A673 (cell line): ENCODE measurements around the gene HIPK1.

Experiments used
- CTCF ChIP-seq: fragments of 300-800, 200-600 bp; sonication (generic); conservative IDR thresholded peaks from 2 replicates; pipeline ENCODE4 v1.5.1; 2017; ENCODE audit warnings: low read depth, mild to moderate bottlenecking, antibody characterized with exemption, low read length, moderate library complexity, mixed read lengths
- EZH2 ChIP-seq: fragments of 200-600 bp; sonication (generic); IDR thresholded peaks from 2 replicates; pipeline ENCODE4 v1.6.1; 2017; ENCODE audit warnings: borderline replicate concordance, low read depth, mild to moderate bottlenecking, mixed read lengths, antibody characterized with exemption, low read length; ENCODE audit not compliant: poor library complexity, severe bottlenecking

GRCh38 chr1:113950908-113951307, 21.8 kb downstream of the HIPK1 start:
- TF ChIP-seq CTCF = no peak
- no peak for TF ChIP-seq EZH2
